Fibroblast of villous mesenchyme (primary cell): ENCODE data around the gene ZDHHC11. TPM values are rescaled to one million over a fixed set of nuclear protein-coding genes. Genes with fewer than 3 reads are reported as not detected.
"Not testable (repeated sequence)": the region's sequence is repeated elsewhere in the genome, so short reads cannot be mapped to it uniquely, and the experiment has no call there.

Source experiments
- DNase-seq: peaks from one replicate; pipeline ENCODE4 v3.0.0-alpha.2; 2010; ENCODE audit warnings: low read depth
- H3K4me3 ChIP-seq: 2 replicates; pipeline ENCODE4 v1.5.1; 2011; ENCODE audit warnings: low read depth, mild to moderate bottlenecking, low read length
- total RNA-seq: library from RNA; depleted of rRNA; stranded (reverse); fragments of >200 nt; gene quantifications from 2 replicates; pipeline ENCODE4 v1.2.3, GENCODE V29; 2012
- TF ChIP-seq, protein P1 (sequence below): IDR thresholded peaks from 2 replicates; pipeline ENCODE4 v1.5.1; 2012; ENCODE audit warnings: low read depth, mild to moderate bottlenecking, low read length; ENCODE audit not compliant: insufficient read depth

The ZDHHC11 gene
- total RNA-seq, 1 donor, result 0.86 TPM

DNA sequence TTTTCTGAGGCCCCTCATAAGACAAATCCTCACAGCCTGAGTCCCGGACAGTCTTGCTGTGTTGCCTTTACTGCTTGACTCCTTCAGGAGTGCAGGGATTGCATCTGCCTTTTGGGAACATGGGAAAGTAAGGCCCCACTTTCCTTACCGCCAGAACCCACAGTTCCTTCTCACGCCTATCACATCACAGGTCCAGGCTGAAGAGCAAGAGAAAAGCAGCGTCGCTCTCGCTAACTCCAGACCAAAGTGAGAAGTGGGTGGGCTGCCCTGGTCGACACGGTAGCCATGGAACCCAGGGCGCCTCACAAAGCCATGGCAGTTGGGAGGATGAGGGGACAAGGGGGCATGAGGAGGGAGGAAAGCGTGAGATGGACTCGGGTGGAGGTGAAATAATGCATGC is 7.9 kb upstream of the ZDHHC11 start:
- no peak overlapping the region for H3K4me3 ChIP-seq
- DNase-seq, result no peak
- TF ChIP-seq, protein P1, sequence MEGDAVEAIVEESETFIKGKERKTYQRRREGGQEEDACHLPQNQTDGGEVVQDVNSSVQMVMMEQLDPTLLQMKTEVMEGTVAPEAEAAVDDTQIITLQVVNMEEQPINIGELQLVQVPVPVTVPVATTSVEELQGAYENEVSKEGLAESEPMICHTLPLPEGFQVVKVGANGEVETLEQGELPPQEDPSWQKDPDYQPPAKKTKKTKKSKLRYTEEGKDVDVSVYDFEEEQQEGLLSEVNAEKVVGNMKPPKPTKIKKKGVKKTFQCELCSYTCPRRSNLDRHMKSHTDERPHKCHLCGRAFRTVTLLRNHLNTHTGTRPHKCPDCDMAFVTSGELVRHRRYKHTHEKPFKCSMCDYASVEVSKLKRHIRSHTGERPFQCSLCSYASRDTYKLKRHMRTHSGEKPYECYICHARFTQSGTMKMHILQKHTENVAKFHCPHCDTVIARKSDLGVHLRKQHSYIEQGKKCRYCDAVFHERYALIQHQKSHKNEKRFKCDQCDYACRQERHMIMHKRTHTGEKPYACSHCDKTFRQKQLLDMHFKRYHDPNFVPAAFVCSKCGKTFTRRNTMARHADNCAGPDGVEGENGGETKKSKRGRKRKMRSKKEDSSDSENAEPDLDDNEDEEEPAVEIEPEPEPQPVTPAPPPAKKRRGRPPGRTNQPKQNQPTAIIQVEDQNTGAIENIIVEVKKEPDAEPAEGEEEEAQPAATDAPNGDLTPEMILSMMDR, result no peak

GRCh38 chr5:856531-857425 is 6.0 kb upstream of the ZDHHC11 start:
- TF ChIP-seq, protein P1, result no peak
- no peak overlapping the region for H3K4me3 ChIP-seq
- DNase-seq, result no peak

- no peak for DNase-seq
- TF ChIP-seq, protein P1, result no peak
- no peak overlapping the region for H3K4me3 ChIP-seq
Observed at GRCh38 chr5:855771-856530, 5.2 kb upstream of the ZDHHC11 start.

DNA sequence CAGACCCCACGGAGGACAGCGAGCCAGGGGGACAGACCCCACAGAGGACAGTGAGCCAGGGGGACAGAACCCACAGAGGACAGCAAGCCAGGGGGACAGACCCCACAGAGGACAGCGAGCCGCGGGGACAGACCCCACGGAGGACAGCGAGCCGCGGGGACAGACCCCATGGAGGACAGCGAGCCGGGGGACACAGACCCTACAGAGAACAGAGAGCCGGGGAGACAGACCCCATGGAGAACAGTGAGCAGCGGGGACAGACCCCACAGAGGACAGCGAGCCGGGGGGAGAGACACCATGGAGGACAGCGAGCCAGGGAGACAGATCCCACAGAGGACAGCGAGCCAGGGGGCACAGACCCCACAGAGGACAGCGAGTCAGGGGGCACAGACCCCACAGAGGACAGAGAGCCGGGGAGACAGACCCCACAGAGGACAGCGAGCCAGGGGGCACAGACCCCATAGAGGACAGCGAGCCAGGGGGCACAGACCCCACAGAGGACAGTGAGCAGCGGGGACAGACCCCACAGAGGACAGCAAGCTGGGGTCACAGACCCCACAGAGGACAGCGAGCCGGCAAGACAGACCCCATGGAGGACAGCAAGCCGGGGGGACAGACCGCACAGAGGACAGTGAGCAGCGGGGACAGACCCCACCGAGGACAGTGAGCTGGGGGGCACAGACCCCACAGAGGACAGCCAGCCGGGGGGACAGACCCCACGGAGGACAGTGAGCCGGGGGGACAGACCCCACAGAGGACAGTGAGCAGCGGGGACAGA is 4.4 kb upstream of the ZDHHC11 start:
- no peak for DNase-seq
- no peak overlapping the region for H3K4me3 ChIP-seq
- TF ChIP-seq, protein P1, result no peak

GRCh38 chr5:854217-854616 is 3.4 kb upstream of the ZDHHC11 start:
- TF ChIP-seq, protein P1, result no peak
- no peak for DNase-seq

DNA sequence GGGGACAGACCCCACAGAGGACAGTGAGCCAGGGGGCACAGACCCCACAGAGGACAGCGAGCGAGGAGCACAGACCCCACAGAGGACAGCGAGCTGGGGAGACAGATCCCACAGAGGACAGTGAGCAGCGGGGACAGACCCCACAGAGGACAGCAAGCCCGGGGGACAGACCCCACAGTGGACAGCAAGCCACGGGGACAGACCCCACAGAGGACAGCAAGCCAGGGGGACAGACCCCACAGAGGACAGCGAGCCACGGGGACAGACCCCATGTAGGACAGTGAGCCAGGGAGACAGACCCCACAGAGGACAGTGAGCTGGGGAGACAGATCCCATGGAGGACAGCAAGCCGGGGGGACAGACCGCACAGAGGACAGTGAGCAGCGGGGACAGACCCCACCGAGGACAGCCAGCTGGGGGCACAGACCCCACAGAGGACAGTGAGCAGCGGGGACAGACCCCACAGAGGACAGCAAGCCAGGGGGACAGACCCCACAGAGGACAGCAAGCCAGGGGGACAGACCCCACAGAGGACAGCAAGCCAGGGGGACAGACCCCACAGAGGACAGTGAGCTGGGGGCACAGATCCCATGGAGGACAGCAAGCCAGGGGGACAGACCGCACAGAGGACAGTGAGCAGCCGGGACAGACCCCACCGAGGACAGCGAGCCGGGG is 2.8 kb upstream of the ZDHHC11 start:
- DNase-seq, H3K4me3 ChIP-seq: not testable (repeated sequence)

More at GRCh38 chr5:854217-854616, 3.4 kb upstream of the ZDHHC11 start:
- no peak overlapping the region for H3K4me3 ChIP-seq
